Neural cell (in vitro differentiated cells): Measurements from ENCODE around the gene ARNT2. TPM values are rescaled to one million over a fixed set of nuclear protein-coding genes. Genes with fewer than 3 reads are reported as not detected.

ENCODE experiments used
- H2AFZ ChIP-seq: fragments of 200-600, 300-800 bp; sonication (generic), shearing (Covaris generic); 2 replicates; pipeline ENCODE4 v1.6.0; 2014; ENCODE audit warnings: low read depth, mild to moderate bottlenecking, antibody characterized with exemption, low read length, moderate library complexity
- H3F3A ChIP-seq: fragments of 200-600 bp; shearing (Covaris generic); 2 replicates; pipeline ENCODE4 v1.6.1; 2016; ENCODE audit warnings: mild to moderate bottlenecking, moderate library complexity, mixed read lengths, antibody characterized with exemption, low read length; ENCODE audit not compliant: insufficient read depth, poor library complexity, severe bottlenecking
- H3K27ac ChIP-seq: fragments of 200-600, 300-800 bp; sonication (generic), shearing (Covaris generic); 2 replicates; pipeline ENCODE4 v1.5.1; 2014; ENCODE audit warnings: mild to moderate bottlenecking, low read length, moderate library complexity
- H3K27me3 ChIP-seq: fragments of 300-800, 200-600 bp; sonication (generic), shearing (Covaris generic); 2 replicates; pipeline ENCODE4 v1.6.0; 2014; ENCODE audit warnings: mild to moderate bottlenecking, low read depth, low read length, moderate library complexity; ENCODE audit not compliant: insufficient read depth
- H3K36me3 ChIP-seq: fragments of 300-800, 200-600 bp; sonication (generic), shearing (Covaris generic); 2 replicates; pipeline ENCODE4 v1.5.1; 2014; ENCODE audit warnings: mild to moderate bottlenecking, antibody characterized with exemption, low read length, moderate library complexity; ENCODE audit not compliant: insufficient read depth
- H3K4me2 ChIP-seq: fragments of 300-800, 200-600 bp; sonication (generic), shearing (Covaris generic); 2 replicates; pipeline ENCODE4 v1.6.0; 2014; ENCODE audit warnings: mild to moderate bottlenecking, low read length
- H3K4me3 ChIP-seq: fragments of 300-800, 200-600 bp; sonication (generic), shearing (Covaris generic); 2 replicates; pipeline ENCODE4 v1.5.1; 2014; ENCODE audit warnings: mild to moderate bottlenecking, low read length, moderate library complexity
- H3K79me2 ChIP-seq: fragments of 200-600 bp; shearing (Covaris generic); replicated peaks from 2 replicates; pipeline ENCODE4 v1.6.0; 2014; ENCODE audit warnings: mild to moderate bottlenecking, low read length, moderate library complexity; ENCODE audit not compliant: insufficient read depth
- H3K9ac ChIP-seq: fragments of 300-800, 200-600 bp; sonication (generic), shearing (Covaris generic); 2 replicates; pipeline ENCODE4 v1.6.1; 2016; ENCODE audit warnings: mild to moderate bottlenecking, low read length, mixed read lengths
- H3K9me2 ChIP-seq: fragments of 200-600 bp; shearing (Covaris generic); 2 replicates; pipeline ENCODE4 v1.6.1; 2016; ENCODE audit warnings: mild to moderate bottlenecking, low read length, mixed read lengths; ENCODE audit not compliant: insufficient read depth
- H3K9me3 ChIP-seq: fragments of 200-600, 300-800 bp; sonication (generic), shearing (Covaris generic); 2 replicates; pipeline ENCODE4 v1.6.1; 2016; ENCODE audit warnings: mild to moderate bottlenecking, mixed run types, low read length, moderate library complexity, mixed read lengths
- H4K20me1 ChIP-seq: fragments of 200-600 bp; shearing (Covaris generic); 2 replicates; pipeline ENCODE4 v1.6.1; 2016; ENCODE audit warnings: mild to moderate bottlenecking, mixed run types; ENCODE audit not compliant: insufficient read depth
- CTCF ChIP-seq: fragments of 450-650 bp; IDR thresholded peaks from 2 replicates; pipeline ENCODE4 v1.5.1; 2014; ENCODE audit warnings: antibody characterized with exemption, mild to moderate bottlenecking, moderate library complexity; ENCODE audit not compliant: poor library complexity, severe bottlenecking
- EP300 ChIP-seq: fragments of 450-650 bp; conservative IDR thresholded peaks from 2 replicates; pipeline ENCODE4 v1.6.1; 2014; ENCODE audit warnings: antibody characterized with exemption, mild to moderate bottlenecking, moderate library complexity; ENCODE audit not compliant: poor library complexity, severe bottlenecking
- EZH2 ChIP-seq: fragments of 200-600, 300-800 bp; shearing (Covaris generic), sonication (generic); IDR thresholded peaks from 2 replicates; pipeline ENCODE4 v1.6.1; 2014; ENCODE audit warnings: antibody characterized with exemption, low read length, borderline replicate concordance, mild to moderate bottlenecking; ENCODE audit not compliant: insufficient read depth, poor library complexity, severe bottlenecking
- MXI1 ChIP-seq: fragments of 450-650 bp; conservative IDR thresholded peaks from 2 replicates; pipeline ENCODE4 v1.6.1; 2014; ENCODE audit warnings: antibody characterized with exemption, mild to moderate bottlenecking; ENCODE audit not compliant: poor library complexity, severe bottlenecking
- POLR2AphosphoS5 ChIP-seq: IDR thresholded peaks from 2 replicates; pipeline ENCODE4 v1.6.1; 2012
- RAD21 ChIP-seq: fragments of 450-650 bp; conservative IDR thresholded peaks from 2 replicates; pipeline ENCODE4 v1.6.1; 2014; ENCODE audit warnings: antibody characterized with exemption, mild to moderate bottlenecking, moderate library complexity
- REST ChIP-seq: IDR thresholded peaks from 2 replicates; pipeline ENCODE4 v1.6.1; 2012; ENCODE audit warnings: borderline replicate concordance
- SMC3 ChIP-seq: fragments of 450-650 bp; conservative IDR thresholded peaks from 2 replicates; pipeline ENCODE4 v1.6.1; 2014; ENCODE audit warnings: antibody characterized with exemption, mild to moderate bottlenecking, moderate library complexity; ENCODE audit not compliant: poor library complexity
- TAF1 ChIP-seq: IDR thresholded peaks from 2 replicates; pipeline ENCODE4 v1.6.1; 2012; ENCODE audit warnings: low read depth
- polyA plus RNA-seq: library from polyadenylated mRNA; depleted of rRNA; stranded (reverse); fragments of >200 nt; gene quantifications from 2 replicates; pipeline ENCODE4 v1.2.3, GENCODE V29; 2014

ARNT2 gene
- polyA plus RNA-seq, 1 donor from 2014 or later, result 41.2 TPM

DNA sequence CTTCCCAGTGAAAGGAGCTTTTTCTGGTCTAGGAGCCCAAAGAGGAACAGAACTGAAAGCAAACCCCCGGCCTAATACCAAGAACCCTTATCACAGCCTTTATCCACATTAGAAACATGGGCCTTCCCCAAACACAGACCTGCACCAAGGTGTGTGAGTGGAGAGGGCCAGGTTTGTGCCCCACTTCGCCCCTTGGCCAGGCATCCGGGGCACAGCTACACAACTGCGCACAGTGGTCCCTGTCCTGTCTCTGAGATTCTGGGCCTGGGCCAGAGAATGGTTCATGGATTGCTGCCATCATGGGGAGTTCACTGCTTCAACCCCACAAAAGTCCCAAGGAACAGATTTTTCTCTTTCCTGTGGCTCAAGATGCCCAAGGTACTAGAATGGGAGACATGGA is 165.5 kb downstream of the ARNT2 start:
- Histone ChIP-seq H3K4me2 (no peak overlapping the region), H3F3A (no peaks in the 10 kb centered on the region), H3K27ac (no peak overlapping the region), H3K9me2 (no peaks in the 10 kb centered on the region), H4K20me1 (no peaks in the 10 kb centered on the region), H3K4me3 (no peak overlapping the region), H3K27me3 (no peaks in the 10 kb centered on the region), H3K9ac (no peak overlapping the region), H2AFZ (no peak overlapping the region), H3K9me3 (no peaks in the 10 kb centered on the region), H3K36me3 (peaks cover 10% of the 10 kb centered on the region), H3K79me2 (no peaks in the 10 kb centered on the region)
- TF ChIP-seq CTCF (no peak), REST (no peak), SMC3 (no peak), TAF1 (no peak), POLR2AphosphoS5 (no peak), RAD21 (no peak), EZH2 (no peak), MXI1 (no peak), EP300 (no peak)

DNA sequence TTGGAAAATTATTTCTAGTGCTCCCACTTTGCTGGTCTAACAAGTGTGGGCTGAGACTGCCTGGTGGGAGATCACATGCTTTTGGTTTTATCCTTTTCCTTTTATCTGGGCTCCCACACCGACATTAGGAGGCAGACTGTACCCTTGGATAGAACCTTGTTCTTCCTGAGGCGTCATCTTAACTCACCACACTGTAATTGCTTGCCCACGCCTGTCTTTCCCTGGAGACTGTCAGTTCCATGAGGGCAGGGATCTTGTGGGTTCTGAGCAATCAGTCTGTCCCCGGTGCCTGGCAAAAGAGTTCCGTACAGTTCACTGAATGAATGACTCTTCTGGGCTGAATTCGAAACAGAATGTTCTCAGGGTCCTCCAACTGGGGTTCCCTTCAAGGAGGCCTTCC is 166.4 kb downstream of the ARNT2 start:
- Histone ChIP-seq H3K9me3 (no peaks in the 10 kb centered on the region), H3K79me2 (no peaks in the 10 kb centered on the region), H3K9me2 (no peaks in the 10 kb centered on the region), H3K4me3 (no peak overlapping the region), H3K9ac (no peak overlapping the region), H4K20me1 (no peaks in the 10 kb centered on the region), H3K27ac (no peak overlapping the region), H3F3A (no peaks in the 10 kb centered on the region), H3K27me3 (no peaks in the 10 kb centered on the region), H3K36me3 (peaks cover 15% of the 10 kb centered on the region), H2AFZ (no peak overlapping the region), H3K4me2 (no peak overlapping the region)
- TF ChIP-seq MXI1 (no peak), SMC3 (no peak), CTCF (no peak), EP300 (no peak), EZH2 (no peak), REST (no peak), RAD21 (no peak), TAF1 (no peak), POLR2AphosphoS5 (no peak)
